ENCODE data around the gene SMTNL2. TPM values are rescaled to one million over a fixed set of nuclear protein-coding genes. Genes with fewer than 3 reads are reported as not detected.

Gene SMTNL2
- polyA plus RNA-seq, 1 of the 3 experiments (the other 2 are of a cell fraction) = not detected

DNA sequence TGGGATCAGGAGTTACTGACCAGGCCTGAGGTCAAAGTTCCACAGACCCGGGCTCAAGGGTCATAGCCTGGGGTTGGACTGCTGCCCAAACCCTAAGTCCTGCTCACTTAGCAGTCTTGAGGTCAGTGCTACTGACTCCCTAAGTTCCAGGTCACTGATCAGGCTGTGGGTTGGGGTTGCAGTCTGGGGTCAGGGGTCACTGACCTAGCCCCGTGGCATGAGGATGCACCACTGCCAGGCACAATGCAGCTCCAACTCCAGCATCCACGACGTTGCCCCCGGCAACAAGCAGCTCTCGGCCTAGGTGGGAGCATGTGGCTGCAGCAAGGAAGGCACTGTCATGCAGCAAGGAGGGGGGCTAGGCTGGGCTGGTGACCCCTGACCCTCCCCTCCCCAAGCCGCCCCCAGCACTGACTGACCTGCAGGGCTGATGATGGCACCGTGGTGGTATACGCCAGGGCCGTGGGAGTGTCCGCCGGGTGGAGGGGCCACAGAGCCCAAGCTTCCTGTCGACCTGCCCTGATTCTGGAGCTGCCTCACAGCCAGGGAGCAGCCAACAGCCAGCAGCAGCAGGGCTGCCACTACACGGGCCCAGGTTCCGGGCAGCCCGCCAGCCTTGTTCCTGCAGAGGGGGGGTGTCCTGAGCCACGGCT, 25.1 kb upstream of the SMTNL2 start:
- no peaks in the 10 kb centered on the region for H3K9me2 ChIP-seq

More for the DNA sequence above, 25.1 kb upstream of the SMTNL2 start:
- Histone ChIP-seq H2AFZ (ENCODE audit: low read depth) (no peak overlapping the region), H3F3A (replicated peaks; ENCODE audit: insufficient read depth) (no peaks in the 10 kb centered on the region), H4K20me1 (ENCODE audit: insufficient read depth) (no peaks in the 10 kb centered on the region), H3K9ac (no peak overlapping the region), H3K4me2 (no peak overlapping the region), H3K4me1 (ENCODE audit: control insufficient read depth in 1 of 2, insufficient read depth in 2 of 2, low read depth in 1 of 2, low read length in 1 of 2) (peaks cover 0 to 11% of the 10 kb centered on the region in 2 experiments; a peak in 1 of 4 replicates), H3K9me3 (no peaks in the 10 kb centered on the region), H3K36me3 (replicated peaks in 1 of 2; ENCODE audit: control insufficient read depth in 1 of 2, insufficient read depth in 2 of 2, low read length in 1 of 2) (no peaks in the 10 kb centered on the region), H3K4me3 (ENCODE audit: low read depth in 2 of 2, low read length in 1 of 2) (no peak overlapping the region), H3K79me2 (ENCODE audit: insufficient read depth) (peaks cover 9% of the 10 kb centered on the region), H3K27me3 (ENCODE audit: insufficient read depth) (no peaks in the 10 kb centered on the region), H3K27ac (ENCODE audit: low read depth in 2 of 2, low read length in 1 of 2) (no peak overlapping the region)
- CTCF ChIA-PET = interaction anchor here (0.9 kb wide), 1 partner anchor 66 kb away, joined by 3 read pairs; no protein-coding TSS in a partner anchor
- no peak for DNase-seq
- WGBS (ENCODE audit: low lambda C conversion rate) = 78% methylated on average over 5 of the region's 17 CpGs
- POLR2A ChIA-PET = no interaction called here
- TF ChIP-seq SMC3 (IDR thresholded peaks at IDR 0.05; ENCODE audit: low read depth, low read length) = no peak
- TF ChIP-seq PBX3 (IDR thresholded peaks at IDR 0.05) = no peak
- TF ChIP-seq YY1 (IDR thresholded peaks at IDR 0.05; ENCODE audit: low read depth) = no peak
- TF ChIP-seq TCF12 (IDR thresholded peaks at IDR 0.05) = no peak
- no peak for TF ChIP-seq SIN3A (IDR thresholded peaks at IDR 0.05; ENCODE audit: borderline replicate concordance, low read depth, low read length)
- no peak for TF ChIP-seq RCOR1 (IDR thresholded peaks at IDR 0.05; ENCODE audit: low read length)
- no peak for TF ChIP-seq RFX5 (IDR thresholded peaks at IDR 0.05; ENCODE audit: low read length)
- no peak for TF ChIP-seq FOSL2 (IDR thresholded peaks at IDR 0.05; ENCODE audit: borderline replicate concordance, low read depth)
- TF ChIP-seq GABPA (IDR thresholded peaks at IDR 0.05; ENCODE audit: low read depth) = no peak
- no peak for TF ChIP-seq IRF3 (IDR thresholded peaks at IDR 0.05; ENCODE audit: low read depth, low read length)
- TF ChIP-seq JUND (IDR thresholded peaks at IDR 0.05) = no peak
- TF ChIP-seq, protein P1, sequence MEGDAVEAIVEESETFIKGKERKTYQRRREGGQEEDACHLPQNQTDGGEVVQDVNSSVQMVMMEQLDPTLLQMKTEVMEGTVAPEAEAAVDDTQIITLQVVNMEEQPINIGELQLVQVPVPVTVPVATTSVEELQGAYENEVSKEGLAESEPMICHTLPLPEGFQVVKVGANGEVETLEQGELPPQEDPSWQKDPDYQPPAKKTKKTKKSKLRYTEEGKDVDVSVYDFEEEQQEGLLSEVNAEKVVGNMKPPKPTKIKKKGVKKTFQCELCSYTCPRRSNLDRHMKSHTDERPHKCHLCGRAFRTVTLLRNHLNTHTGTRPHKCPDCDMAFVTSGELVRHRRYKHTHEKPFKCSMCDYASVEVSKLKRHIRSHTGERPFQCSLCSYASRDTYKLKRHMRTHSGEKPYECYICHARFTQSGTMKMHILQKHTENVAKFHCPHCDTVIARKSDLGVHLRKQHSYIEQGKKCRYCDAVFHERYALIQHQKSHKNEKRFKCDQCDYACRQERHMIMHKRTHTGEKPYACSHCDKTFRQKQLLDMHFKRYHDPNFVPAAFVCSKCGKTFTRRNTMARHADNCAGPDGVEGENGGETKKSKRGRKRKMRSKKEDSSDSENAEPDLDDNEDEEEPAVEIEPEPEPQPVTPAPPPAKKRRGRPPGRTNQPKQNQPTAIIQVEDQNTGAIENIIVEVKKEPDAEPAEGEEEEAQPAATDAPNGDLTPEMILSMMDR (IDR thresholded peaks at IDR 0.05) = no peak
- TF ChIP-seq, protein P2, sequence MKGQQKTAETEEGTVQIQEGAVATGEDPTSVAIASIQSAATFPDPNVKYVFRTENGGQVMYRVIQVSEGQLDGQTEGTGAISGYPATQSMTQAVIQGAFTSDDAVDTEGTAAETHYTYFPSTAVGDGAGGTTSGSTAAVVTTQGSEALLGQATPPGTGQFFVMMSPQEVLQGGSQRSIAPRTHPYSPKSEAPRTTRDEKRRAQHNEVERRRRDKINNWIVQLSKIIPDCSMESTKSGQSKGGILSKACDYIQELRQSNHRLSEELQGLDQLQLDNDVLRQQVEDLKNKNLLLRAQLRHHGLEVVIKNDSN (IDR thresholded peaks at IDR 0.05; ENCODE audit: borderline replicate concordance, low read depth) = no peak
- TF ChIP-seq ZBTB33 (IDR thresholded peaks at IDR 0.05; ENCODE audit: borderline replicate concordance, low read depth) = no peak
- no peak for TF ChIP-seq POLR2AphosphoS5 (IDR thresholded peaks at IDR 0.05; ENCODE audit: low read depth, low read length)
- TF ChIP-seq USF2 (IDR thresholded peaks at IDR 0.05; ENCODE audit: borderline replicate concordance, low read depth, low read length) = no peak
- TF ChIP-seq ELF1 (IDR thresholded peaks at IDR 0.05) = no peak
- no peak for TF ChIP-seq CHD2 (IDR thresholded peaks at IDR 0.05; ENCODE audit: low read length, partially characterized antibody)

Measured in SK-N-SH (cell line).